Measurements from ENCODE around the gene CHTF18. TPM values are rescaled to one million over a fixed set of nuclear protein-coding genes. Genes with fewer than 3 reads are reported as not detected.

The CHTF18 gene
- total and polyA plus RNA-seq, 9 of the 15 experiments (the other 6 are each of a cell fraction or from before 2014, with no cell fraction given): 2.5 to 123 (median 17.0) TPM

- Histone ChIP-seq H3K4me2 (ENCODE audit: insufficient read depth, low read length) (no peak overlapping the region), H3K27ac (ENCODE audit: extremely low read depth, low read depth, low read length) (no peak overlapping the region), H3K4me3 (no peak overlapping the region), H3K36me3 (ENCODE audit: control insufficient read depth, insufficient read depth, low read length) (no peaks in the 10 kb centered on the region), H4K20me1 (replicated peaks; ENCODE audit: control insufficient read depth, insufficient read depth, low read length) (no peaks in the 10 kb centered on the region), H3K9me1 (ENCODE audit: control insufficient read depth, insufficient read depth, low read length) (no peaks in the 10 kb centered on the region), H3K9me3 (replicated peaks; ENCODE audit: control insufficient read depth, insufficient read depth, low read depth, low read length) (no peaks in the 10 kb centered on the region; the same call in 1 of the 2 replicates), H3K9ac (ENCODE audit: insufficient read depth in 1 of 2, low read depth in 2 of 2, low read length in 2 of 2) (no peak overlapping the region), H3K79me2 (ENCODE audit: control insufficient read depth, insufficient read depth, low read length) (no peaks in the 10 kb centered on the region), H2AFZ (ENCODE audit: low read depth, low read length) (no peak overlapping the region), H3K27me3 (ENCODE audit: control insufficient read depth in 2 of 2, insufficient read depth in 2 of 2, low read length in 2 of 2) (peaks cover 41 to 90% of the 10 kb centered on the region in 2 experiments), H3K4me1 (replicated peaks in 1 of 2; ENCODE audit: control insufficient read depth in 2 of 2, insufficient read depth in 2 of 2, low read length in 2 of 2) (peaks cover 0 to 36% of the 10 kb centered on the region in 2 experiments; a peak in 2 of 5 replicates)
- WGBS (ENCODE audit: insufficient coverage, low coverage, missing lambda C conversion rate): 0% methylated on average over 8 of the region's 8 CpGs
- POLR2A ChIA-PET: no interaction called here
- intact Hi-C loops (cut with micrococcal nuclease): no loop called here
- FAIRE-seq: no peak
- in situ Hi-C loops (cut with MboI): no loop called here
- BruUV-seq (replicated peaks): no TSS peak
- CTCF ChIA-PET (ENCODE audit: low intra/inter-chr PET ratio): no interaction called here
- no peak for DNase-seq (ENCODE audit: extremely low read depth in 1 of 4, low spot score in 3 of 4)
- no peak for TF ChIP-seq TBL1XR1 (IDR thresholded peaks at IDR 0.05; ENCODE audit: low read length in 2 of 2)
- no peak for TF ChIP-seq ZNF695 (CRISPR knock-in tag; IDR thresholded peaks at IDR 0.05)
- no peak for TF ChIP-seq MED1 (CRISPR knock-in tag; IDR thresholded peaks at IDR 0.05; ENCODE audit: borderline replicate concordance)
- no peak for TF ChIP-seq TCF15 (CRISPR knock-in tag; IDR thresholded peaks at IDR 0.05)
- no peak for TF ChIP-seq ZNF551 (CRISPR knock-in tag; IDR thresholded peaks at IDR 0.05)
- no peak for TF ChIP-seq FOXP1 (CRISPR knock-in tag; IDR thresholded peaks at IDR 0.05)
- no peak for TF ChIP-seq ZNF707 (CRISPR knock-in tag; conservative IDR thresholded peaks at IDR 0.05)
- TF ChIP-seq HCFC1 (IDR thresholded peaks at IDR 0.05; ENCODE audit: low read depth, low read length): no peak
- no peak for TF ChIP-seq ZNF583 (CRISPR knock-in tag; IDR thresholded peaks at IDR 0.05)
- no peak for TF ChIP-seq HMGN3 (IDR thresholded peaks at IDR 0.05; ENCODE audit: borderline replicate concordance, extremely low read depth, insufficient read length, low read depth, low read length)
- no peak for ATAC-seq
These were observed 29.7 kb downstream of the CHTF18 start for GRCh38 chr16:818132-818531.
